Measurements from ENCODE around the gene ANKS1A. TPM values are rescaled to one million over a fixed set of nuclear protein-coding genes. Genes with fewer than 3 reads are reported as not detected.

ANKS1A gene
- polyA plus RNA-seq, 1 of the 3 experiments (the other 2 are of a cell fraction), result 7.6 TPM

DNA sequence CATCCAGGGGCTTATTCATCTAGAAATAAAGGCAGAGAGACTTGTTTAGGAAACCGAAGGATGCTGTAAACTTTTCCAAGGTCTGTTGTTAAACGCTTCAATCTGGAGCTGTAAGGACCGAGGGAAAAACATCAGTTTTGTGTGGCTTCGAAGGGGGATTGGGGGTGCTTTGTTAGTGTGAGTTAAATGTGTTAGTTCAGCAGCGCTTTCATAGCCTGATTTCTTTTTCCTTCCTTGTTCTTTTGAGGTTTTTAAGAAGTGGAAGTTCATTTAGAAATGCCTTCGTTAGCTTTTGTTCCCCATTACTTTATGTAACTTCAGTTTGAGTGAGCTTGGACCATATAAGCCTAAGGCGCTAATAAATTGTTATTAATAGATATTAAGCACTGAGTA, 1.5 kb downstream of the ANKS1A start (continued):
- TF ChIP-seq, protein P1, sequence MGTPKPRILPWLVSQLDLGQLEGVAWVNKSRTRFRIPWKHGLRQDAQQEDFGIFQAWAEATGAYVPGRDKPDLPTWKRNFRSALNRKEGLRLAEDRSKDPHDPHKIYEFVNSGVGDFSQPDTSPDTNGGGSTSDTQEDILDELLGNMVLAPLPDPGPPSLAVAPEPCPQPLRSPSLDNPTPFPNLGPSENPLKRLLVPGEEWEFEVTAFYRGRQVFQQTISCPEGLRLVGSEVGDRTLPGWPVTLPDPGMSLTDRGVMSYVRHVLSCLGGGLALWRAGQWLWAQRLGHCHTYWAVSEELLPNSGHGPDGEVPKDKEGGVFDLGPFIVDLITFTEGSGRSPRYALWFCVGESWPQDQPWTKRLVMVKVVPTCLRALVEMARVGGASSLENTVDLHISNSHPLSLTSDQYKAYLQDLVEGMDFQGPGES (IDR thresholded peaks at IDR 0.05; ENCODE audit: low read depth, low read length), result no peak
- TF ChIP-seq POLR2AphosphoS5 (IDR thresholded peaks at IDR 0.05; ENCODE audit: low read depth, low read length), result no peak

DNA sequence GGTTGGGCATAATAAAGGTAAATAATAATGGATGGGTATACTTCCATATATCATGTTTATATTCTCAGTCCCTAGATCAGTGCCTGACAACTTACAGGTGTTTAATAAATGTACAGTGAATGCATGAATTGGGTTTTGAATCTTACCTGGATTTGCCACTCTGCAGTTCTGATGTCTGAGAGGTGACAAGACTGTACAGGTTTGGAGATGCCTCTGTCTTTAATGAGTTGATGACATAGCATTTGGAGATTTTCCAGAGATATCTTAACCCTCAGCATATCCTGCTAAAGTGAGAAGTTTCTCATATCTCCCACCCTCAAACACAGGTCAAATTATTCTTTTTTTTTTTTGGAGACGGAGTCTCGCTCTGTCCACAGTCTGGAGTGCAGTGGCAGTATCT, 2.2 kb downstream of the ANKS1A start:
- Histone ChIP-seq H3K4me1 (ENCODE audit: control insufficient read depth in 1 of 2, insufficient read depth in 2 of 2, low read depth in 1 of 2, low read length in 1 of 2) (peaks cover 0 to 10% of the 10 kb centered on the region in 2 experiments; a peak in 2 of 4 replicates), H3F3A (replicated peaks; ENCODE audit: insufficient read depth) (peaks cover 7% of the 10 kb centered on the region), H3K4me3 (ENCODE audit: low read depth in 2 of 2, low read length in 1 of 2) (no peak overlapping the region), H3K27me3 (ENCODE audit: insufficient read depth) (no peaks in the 10 kb centered on the region), H3K27ac (ENCODE audit: low read depth in 2 of 2, low read length in 1 of 2) (no peak overlapping the region), H3K36me3 (replicated peaks in 1 of 2; ENCODE audit: control insufficient read depth in 1 of 2, insufficient read depth in 2 of 2, low read length in 1 of 2) (no peaks in the 10 kb centered on the region), H3K4me2 (0 out of 2 replicates have a peak overlapping the region, but pooled peaks have one; percentile 82), H3K9me2 (no peaks in the 10 kb centered on the region), H3K79me2 (ENCODE audit: insufficient read depth) (peaks cover 53% of the 10 kb centered on the region), H3K9ac (no peak overlapping the region), H4K20me1 (ENCODE audit: insufficient read depth) (no peaks in the 10 kb centered on the region), H2AFZ (ENCODE audit: low read depth) (no peak overlapping the region), H3K9me3 (no peaks in the 10 kb centered on the region)
- WGBS (ENCODE audit: low lambda C conversion rate), result 100% methylated on average over 2 of the region's 2 CpGs
- ChIA-PET POLR2A (interaction anchor here (0.6 kb wide), 1 partner anchor 14 kb away, joined by 3 read pairs; no protein-coding TSS in a partner anchor), CTCF (interaction anchor here (0.7 to 1.2 kb wide), 2 partner anchors 160 to 314 kb away, joined by 3 read pairs; no protein-coding TSS in a partner anchor)
- no peak for TF ChIP-seq GATA2 (CRISPR knock-in tag; IDR thresholded peaks at IDR 0.05)
- no peak for TF ChIP-seq RFX5 (IDR thresholded peaks at IDR 0.05; ENCODE audit: low read length)
- no peak for TF ChIP-seq FOXM1 (IDR thresholded peaks at IDR 0.05; ENCODE audit: low read depth)
- no peak for TF ChIP-seq SIN3A (IDR thresholded peaks at IDR 0.05; ENCODE audit: borderline replicate concordance, low read depth, low read length)
- TF ChIP-seq MXI1 (IDR thresholded peaks at IDR 0.05; ENCODE audit: low read depth, low read length), result no peak
- no peak for TF ChIP-seq TEAD4 (IDR thresholded peaks at IDR 0.05; ENCODE audit: borderline replicate concordance, insufficient read depth)
- TF ChIP-seq, protein P2, sequence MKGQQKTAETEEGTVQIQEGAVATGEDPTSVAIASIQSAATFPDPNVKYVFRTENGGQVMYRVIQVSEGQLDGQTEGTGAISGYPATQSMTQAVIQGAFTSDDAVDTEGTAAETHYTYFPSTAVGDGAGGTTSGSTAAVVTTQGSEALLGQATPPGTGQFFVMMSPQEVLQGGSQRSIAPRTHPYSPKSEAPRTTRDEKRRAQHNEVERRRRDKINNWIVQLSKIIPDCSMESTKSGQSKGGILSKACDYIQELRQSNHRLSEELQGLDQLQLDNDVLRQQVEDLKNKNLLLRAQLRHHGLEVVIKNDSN (IDR thresholded peaks at IDR 0.05; ENCODE audit: borderline replicate concordance, low read depth), result no peak
- TF ChIP-seq, protein P3, sequence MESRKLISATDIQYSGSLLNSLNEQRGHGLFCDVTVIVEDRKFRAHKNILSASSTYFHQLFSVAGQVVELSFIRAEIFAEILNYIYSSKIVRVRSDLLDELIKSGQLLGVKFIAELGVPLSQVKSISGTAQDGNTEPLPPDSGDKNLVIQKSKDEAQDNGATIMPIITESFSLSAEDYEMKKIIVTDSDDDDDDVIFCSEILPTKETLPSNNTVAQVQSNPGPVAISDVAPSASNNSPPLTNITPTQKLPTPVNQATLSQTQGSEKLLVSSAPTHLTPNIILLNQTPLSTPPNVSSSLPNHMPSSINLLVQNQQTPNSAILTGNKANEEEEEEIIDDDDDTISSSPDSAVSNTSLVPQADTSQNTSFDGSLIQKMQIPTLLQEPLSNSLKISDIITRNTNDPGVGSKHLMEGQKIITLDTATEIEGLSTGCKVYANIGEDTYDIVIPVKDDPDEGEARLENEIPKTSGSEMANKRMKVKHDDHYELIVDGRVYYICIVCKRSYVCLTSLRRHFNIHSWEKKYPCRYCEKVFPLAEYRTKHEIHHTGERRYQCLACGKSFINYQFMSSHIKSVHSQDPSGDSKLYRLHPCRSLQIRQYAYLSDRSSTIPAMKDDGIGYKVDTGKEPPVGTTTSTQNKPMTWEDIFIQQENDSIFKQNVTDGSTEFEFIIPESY (IDR thresholded peaks at IDR 0.05; ENCODE audit: borderline replicate concordance, low read depth), result no peak
- no peak for DNase-seq

DNA sequence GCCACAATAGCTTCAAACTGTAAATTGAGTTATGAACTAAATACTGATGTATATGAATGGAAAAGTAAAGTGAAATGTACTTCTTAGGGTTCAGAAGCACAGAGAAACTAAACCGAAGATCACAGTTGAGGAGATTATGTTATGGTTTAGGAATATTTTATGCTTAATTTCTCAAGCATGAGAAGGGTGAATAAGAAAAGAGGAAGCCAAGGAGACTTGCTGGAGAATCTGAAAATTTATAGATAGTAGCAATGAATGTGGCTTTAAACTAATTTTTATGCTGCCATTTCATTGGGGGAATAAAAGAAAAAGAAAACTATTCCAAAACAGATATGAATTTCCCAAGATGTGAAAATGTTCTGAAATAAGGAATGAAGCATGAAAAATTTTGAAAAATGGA, 5.6 kb downstream of the ANKS1A start:
- H3K79me2 ChIP-seq (ENCODE audit: insufficient read depth), result peaks cover 37% of the 10 kb centered on the region
- no peaks in the 10 kb centered on the region for H4K20me1 ChIP-seq (ENCODE audit: insufficient read depth)
- H2AFZ ChIP-seq (ENCODE audit: low read depth), result no peak overlapping the region
- 97% methylated on average over 1 of the region's 1 CpG for WGBS (ENCODE audit: low lambda C conversion rate)
- no peak overlapping the region for H3K4me2 ChIP-seq
- peaks cover 0 to 7% of the 10 kb centered on the region in 2 experiments; a peak in 2 of 4 replicates for H3K4me1 ChIP-seq (ENCODE audit: control insufficient read depth in 1 of 2, insufficient read depth in 2 of 2, low read depth in 1 of 2, low read length in 1 of 2)
- no peak for DNase-seq
- H3K27ac ChIP-seq (ENCODE audit: low read depth in 2 of 2, low read length in 1 of 2), result no peak overlapping the region
- no peaks in the 10 kb centered on the region for H3K36me3 ChIP-seq (replicated peaks in 1 of 2; ENCODE audit: control insufficient read depth in 1 of 2, insufficient read depth in 2 of 2, low read length in 1 of 2)
- H3K9me2 ChIP-seq, result no peaks in the 10 kb centered on the region
- H3K9me3 ChIP-seq, result no peaks in the 10 kb centered on the region
- no peaks in the 10 kb centered on the region for H3F3A ChIP-seq (replicated peaks; ENCODE audit: insufficient read depth)
- ChIA-PET CTCF (interaction anchor here (1.5 kb wide), 2 partner anchors 31 to 92 kb away, joined by 3 to 4 read pairs; no protein-coding TSS in a partner anchor), POLR2A (no interaction called here)
- no peak overlapping the region for H3K4me3 ChIP-seq (ENCODE audit: low read depth in 2 of 2, low read length in 1 of 2)
- no peak overlapping the region for H3K9ac ChIP-seq
- TF ChIP-seq, protein P2 (IDR thresholded peaks at IDR 0.05; ENCODE audit: borderline replicate concordance, low read depth), result no peak
- no peak for TF ChIP-seq FOXJ3 (CRISPR knock-in tag; IDR thresholded peaks at IDR 0.05)
- H3K27me3 ChIP-seq (ENCODE audit: insufficient read depth), result no peaks in the 10 kb centered on the region
